ENCODE measurements around the gene NEK4. TPM values are rescaled to one million over a fixed set of nuclear protein-coding genes. Genes with fewer than 3 reads are reported as not detected.

NEK4 gene
- total and polyA plus RNA-seq, 2 of the 13 experiments (the other 11 are each of a cell fraction or from before 2014, with no cell fraction given) = 16.5 to 38.0 TPM

DNA sequence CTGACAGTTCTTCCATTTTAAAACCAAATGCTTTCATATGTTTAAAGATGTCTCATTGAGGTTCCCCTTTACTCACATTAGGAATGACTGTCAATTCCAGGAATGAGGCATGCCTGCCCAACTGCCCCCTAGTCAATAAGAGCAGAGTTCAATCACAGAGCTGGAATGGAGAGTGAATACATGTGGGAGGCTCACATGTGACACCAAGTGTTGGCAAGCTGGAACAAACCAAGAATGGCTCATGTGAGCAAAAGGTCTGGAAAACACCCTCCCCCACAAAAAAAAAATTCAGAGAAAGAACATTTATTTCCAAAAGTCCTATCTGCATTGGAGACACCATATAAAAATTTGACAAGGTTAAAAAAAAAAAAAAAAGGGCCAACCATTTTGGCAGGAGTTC is 88.7 kb downstream of the NEK4 start (continued):
- no peak for TF ChIP-seq ARID2 (CRISPR knock-in tag; IDR thresholded peaks at IDR 0.05; ENCODE audit: borderline replicate concordance)
- TF ChIP-seq YY1 (IDR thresholded peaks at IDR 0.05; ENCODE audit: insufficient read depth, insufficient replicate concordance, low read depth, low read length) = no peak
- TF ChIP-seq, protein P1, sequence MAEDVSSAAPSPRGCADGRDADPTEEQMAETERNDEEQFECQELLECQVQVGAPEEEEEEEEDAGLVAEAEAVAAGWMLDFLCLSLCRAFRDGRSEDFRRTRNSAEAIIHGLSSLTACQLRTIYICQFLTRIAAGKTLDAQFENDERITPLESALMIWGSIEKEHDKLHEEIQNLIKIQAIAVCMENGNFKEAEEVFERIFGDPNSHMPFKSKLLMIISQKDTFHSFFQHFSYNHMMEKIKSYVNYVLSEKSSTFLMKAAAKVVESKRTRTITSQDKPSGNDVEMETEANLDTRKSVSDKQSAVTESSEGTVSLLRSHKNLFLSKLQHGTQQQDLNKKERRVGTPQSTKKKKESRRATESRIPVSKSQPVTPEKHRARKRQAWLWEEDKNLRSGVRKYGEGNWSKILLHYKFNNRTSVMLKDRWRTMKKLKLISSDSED (CRISPR knock-in tag; IDR thresholded peaks at IDR 0.05) = no peak
- no peak for TF ChIP-seq NR2F2 (IDR thresholded peaks at IDR 0.05; ENCODE audit: borderline replicate concordance, low read depth)
- TF ChIP-seq GTF3A (CRISPR knock-in tag; conservative IDR thresholded peaks at IDR 0.05) = no peak
- TF ChIP-seq PTBP1 (IDR thresholded peaks at IDR 0.05; ENCODE audit: low read depth, low read length, poor library complexity, severe bottlenecking) = no peak
- TF ChIP-seq ZNF33A (CRISPR knock-in tag; IDR thresholded peaks at IDR 0.05; ENCODE audit: borderline replicate concordance) = no peak
- TF ChIP-seq ZNF761 (CRISPR knock-in tag; conservative IDR thresholded peaks at IDR 0.05) = no peak
- TF ChIP-seq, protein P2, sequence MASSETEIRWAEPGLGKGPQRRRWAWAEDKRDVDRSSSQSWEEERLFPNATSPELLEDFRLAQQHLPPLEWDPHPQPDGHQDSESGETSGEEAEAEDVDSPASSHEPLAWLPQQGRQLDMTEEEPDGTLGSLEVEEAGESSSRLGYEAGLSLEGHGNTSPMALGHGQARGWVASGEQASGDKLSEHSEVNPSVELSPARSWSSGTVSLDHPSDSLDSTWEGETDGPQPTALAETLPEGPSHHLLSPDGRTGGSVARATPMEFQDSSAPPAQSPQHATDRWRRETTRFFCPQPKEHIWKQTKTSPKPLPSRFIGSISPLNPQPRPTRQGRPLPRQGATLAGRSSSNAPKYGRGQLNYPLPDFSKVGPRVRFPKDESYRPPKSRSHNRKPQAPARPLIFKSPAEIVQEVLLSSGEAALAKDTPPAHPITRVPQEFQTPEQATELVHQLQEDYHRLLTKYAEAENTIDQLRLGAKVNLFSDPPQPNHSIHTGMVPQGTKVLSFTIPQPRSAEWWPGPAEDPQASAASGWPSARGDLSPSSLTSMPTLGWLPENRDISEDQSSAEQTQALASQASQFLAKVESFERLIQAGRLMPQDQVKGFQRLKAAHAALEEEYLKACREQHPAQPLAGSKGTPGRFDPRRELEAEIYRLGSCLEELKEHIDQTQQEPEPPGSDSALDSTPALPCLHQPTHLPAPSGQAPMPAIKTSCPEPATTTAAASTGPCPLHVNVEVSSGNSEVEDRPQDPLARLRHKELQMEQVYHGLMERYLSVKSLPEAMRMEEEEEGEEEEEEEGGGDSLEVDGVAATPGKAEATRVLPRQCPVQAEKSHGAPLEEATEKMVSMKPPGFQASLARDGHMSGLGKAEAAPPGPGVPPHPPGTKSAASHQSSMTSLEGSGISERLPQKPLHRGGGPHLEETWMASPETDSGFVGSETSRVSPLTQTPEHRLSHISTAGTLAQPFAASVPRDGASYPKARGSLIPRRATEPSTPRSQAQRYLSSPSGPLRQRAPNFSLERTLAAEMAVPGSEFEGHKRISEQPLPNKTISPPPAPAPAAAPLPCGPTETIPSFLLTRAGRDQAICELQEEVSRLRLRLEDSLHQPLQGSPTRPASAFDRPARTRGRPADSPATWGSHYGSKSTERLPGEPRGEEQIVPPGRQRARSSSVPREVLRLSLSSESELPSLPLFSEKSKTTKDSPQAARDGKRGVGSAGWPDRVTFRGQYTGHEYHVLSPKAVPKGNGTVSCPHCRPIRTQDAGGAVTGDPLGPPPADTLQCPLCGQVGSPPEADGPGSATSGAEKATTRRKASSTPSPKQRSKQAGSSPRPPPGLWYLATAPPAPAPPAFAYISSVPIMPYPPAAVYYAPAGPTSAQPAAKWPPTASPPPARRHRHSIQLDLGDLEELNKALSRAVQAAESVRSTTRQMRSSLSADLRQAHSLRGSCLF (CRISPR knock-in tag; IDR thresholded peaks at IDR 0.05; ENCODE audit: borderline replicate concordance) = no peak
- TF ChIP-seq ZMAT3 (CRISPR knock-in tag; conservative IDR thresholded peaks at IDR 0.05) = 0 out of 2 replicates have a peak, but pooled peaks have one; percentile 59
- no peak for TF ChIP-seq U2AF2 (IDR thresholded peaks at IDR 0.05; ENCODE audit: low read depth, low read length)
- TF ChIP-seq, protein P3, sequence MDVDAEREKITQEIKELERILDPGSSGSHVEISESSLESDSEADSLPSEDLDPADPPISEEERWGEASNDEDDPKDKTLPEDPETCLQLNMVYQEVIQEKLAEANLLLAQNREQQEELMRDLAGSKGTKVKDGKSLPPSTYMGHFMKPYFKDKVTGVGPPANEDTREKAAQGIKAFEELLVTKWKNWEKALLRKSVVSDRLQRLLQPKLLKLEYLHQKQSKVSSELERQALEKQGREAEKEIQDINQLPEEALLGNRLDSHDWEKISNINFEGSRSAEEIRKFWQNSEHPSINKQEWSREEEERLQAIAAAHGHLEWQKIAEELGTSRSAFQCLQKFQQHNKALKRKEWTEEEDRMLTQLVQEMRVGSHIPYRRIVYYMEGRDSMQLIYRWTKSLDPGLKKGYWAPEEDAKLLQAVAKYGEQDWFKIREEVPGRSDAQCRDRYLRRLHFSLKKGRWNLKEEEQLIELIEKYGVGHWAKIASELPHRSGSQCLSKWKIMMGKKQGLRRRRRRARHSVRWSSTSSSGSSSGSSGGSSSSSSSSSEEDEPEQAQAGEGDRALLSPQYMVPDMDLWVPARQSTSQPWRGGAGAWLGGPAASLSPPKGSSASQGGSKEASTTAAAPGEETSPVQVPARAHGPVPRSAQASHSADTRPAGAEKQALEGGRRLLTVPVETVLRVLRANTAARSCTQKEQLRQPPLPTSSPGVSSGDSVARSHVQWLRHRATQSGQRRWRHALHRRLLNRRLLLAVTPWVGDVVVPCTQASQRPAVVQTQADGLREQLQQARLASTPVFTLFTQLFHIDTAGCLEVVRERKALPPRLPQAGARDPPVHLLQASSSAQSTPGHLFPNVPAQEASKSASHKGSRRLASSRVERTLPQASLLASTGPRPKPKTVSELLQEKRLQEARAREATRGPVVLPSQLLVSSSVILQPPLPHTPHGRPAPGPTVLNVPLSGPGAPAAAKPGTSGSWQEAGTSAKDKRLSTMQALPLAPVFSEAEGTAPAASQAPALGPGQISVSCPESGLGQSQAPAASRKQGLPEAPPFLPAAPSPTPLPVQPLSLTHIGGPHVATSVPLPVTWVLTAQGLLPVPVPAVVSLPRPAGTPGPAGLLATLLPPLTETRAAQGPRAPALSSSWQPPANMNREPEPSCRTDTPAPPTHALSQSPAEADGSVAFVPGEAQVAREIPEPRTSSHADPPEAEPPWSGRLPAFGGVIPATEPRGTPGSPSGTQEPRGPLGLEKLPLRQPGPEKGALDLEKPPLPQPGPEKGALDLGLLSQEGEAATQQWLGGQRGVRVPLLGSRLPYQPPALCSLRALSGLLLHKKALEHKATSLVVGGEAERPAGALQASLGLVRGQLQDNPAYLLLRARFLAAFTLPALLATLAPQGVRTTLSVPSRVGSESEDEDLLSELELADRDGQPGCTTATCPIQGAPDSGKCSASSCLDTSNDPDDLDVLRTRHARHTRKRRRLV (CRISPR knock-in tag; IDR thresholded peaks at IDR 0.05) = no peak
- TF ChIP-seq, protein P4, sequence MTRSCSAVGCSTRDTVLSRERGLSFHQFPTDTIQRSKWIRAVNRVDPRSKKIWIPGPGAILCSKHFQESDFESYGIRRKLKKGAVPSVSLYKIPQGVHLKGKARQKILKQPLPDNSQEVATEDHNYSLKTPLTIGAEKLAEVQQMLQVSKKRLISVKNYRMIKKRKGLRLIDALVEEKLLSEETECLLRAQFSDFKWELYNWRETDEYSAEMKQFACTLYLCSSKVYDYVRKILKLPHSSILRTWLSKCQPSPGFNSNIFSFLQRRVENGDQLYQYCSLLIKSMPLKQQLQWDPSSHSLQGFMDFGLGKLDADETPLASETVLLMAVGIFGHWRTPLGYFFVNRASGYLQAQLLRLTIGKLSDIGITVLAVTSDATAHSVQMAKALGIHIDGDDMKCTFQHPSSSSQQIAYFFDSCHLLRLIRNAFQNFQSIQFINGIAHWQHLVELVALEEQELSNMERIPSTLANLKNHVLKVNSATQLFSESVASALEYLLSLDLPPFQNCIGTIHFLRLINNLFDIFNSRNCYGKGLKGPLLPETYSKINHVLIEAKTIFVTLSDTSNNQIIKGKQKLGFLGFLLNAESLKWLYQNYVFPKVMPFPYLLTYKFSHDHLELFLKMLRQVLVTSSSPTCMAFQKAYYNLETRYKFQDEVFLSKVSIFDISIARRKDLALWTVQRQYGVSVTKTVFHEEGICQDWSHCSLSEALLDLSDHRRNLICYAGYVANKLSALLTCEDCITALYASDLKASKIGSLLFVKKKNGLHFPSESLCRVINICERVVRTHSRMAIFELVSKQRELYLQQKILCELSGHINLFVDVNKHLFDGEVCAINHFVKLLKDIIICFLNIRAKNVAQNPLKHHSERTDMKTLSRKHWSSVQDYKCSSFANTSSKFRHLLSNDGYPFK (CRISPR knock-in tag; IDR thresholded peaks at IDR 0.05; ENCODE audit: borderline replicate concordance) = no peak

Measured in HepG2 (cell line).